AG09319 (cell line): ENCODE measurements around the gene USH1C.

ENCODE experiments used
- DNase-seq: peaks from one replicate; pipeline ENCODE4 v3.0.0-alpha.2; 2010; ENCODE audit warnings: low read depth; ENCODE audit errors: extremely low read depth
- TF ChIP-seq, protein P1 (sequence below): IDR thresholded peaks from 2 replicates; pipeline ENCODE4 v1.5.1; 2011; ENCODE audit warnings: low read depth, mild to moderate bottlenecking, inconsistent platforms, low read length, moderate library complexity

USH1C gene

GRCh38 chr11:17544181-17544622 lies at the start of gene USH1C:
Gene USH1C, minus strand, starts transcription at chr11:17544416. Its CDS starts 109 bp downstream, at chr11:17544307.
- TF ChIP-seq, protein P1, sequence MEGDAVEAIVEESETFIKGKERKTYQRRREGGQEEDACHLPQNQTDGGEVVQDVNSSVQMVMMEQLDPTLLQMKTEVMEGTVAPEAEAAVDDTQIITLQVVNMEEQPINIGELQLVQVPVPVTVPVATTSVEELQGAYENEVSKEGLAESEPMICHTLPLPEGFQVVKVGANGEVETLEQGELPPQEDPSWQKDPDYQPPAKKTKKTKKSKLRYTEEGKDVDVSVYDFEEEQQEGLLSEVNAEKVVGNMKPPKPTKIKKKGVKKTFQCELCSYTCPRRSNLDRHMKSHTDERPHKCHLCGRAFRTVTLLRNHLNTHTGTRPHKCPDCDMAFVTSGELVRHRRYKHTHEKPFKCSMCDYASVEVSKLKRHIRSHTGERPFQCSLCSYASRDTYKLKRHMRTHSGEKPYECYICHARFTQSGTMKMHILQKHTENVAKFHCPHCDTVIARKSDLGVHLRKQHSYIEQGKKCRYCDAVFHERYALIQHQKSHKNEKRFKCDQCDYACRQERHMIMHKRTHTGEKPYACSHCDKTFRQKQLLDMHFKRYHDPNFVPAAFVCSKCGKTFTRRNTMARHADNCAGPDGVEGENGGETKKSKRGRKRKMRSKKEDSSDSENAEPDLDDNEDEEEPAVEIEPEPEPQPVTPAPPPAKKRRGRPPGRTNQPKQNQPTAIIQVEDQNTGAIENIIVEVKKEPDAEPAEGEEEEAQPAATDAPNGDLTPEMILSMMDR, result no peak
- no peak for DNase-seq

GRCh38 chr11:17593466-17594245 lies 49.4 kb upstream of the USH1C start:
- DNase-seq, result no peak
- TF ChIP-seq, protein P1, result no peak

DNA sequence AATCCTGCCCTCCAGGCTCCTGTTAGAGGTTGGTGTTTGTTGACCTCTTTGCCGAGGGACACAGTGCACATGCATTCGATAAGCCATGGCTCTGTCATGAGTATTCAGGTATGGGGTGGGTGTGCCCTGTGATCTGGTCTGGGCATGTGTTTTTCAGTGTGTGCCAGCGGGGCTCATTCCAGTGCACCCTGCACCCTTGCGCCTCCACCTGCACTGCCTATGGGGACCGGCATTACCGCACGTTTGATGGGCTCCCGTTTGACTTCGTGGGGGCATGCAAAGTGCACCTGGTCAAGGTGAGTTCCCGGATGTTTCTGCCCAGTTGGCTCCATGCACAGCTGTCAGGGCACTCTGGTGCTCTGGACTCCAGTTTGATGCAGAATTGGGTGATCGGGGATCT lies 47.1 kb upstream of the USH1C start:
- DNase-seq, result no peak
- TF ChIP-seq, protein P1, result no peak

- TF ChIP-seq, protein P1, result no peak
- DNase-seq, result no peak
Observed at GRCh38 chr11:17590463-17590862, 46.2 kb upstream of the USH1C start.

GRCh38 chr11:17588721-17589120 lies 44.5 kb upstream of the USH1C start:
- TF ChIP-seq, protein P1, result no peak
- DNase-seq, result no peak

DNA sequence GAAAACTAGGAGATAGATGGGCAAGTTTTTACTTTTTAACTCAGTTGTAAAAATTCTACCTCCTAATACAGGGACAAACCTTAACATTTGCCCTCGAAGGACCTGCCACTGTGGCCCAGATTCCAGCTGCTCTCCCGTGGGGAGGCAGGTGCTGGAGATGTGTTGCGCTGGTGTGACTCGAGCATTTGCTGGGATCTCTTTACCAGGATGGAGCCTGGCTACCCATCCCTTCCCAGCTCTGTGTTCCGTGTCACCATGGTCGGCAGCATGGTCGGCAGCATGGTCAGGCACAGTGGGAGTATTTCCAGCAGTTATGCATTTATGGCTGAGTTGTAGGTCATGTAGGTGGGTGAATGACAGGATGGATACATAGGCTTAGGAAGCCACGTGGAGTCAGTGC lies 44.0 kb upstream of the USH1C start:
- no peak for DNase-seq
- TF ChIP-seq, protein P1, result no peak

GRCh38 chr11:17585911-17586695 lies 41.9 kb upstream of the USH1C start:
- DNase-seq, result no peak
- TF ChIP-seq, protein P1, result no peak
